Neural progenitor cell (in vitro differentiated cells): Measurements from ENCODE around the gene COMMD1. TPM values are rescaled to one million over a fixed set of nuclear protein-coding genes. Genes with fewer than 3 reads are reported as not detected.
"Not testable (repeated sequence)": the region's sequence is repeated elsewhere in the genome, so short reads cannot be mapped to it uniquely, and the experiment has no call there.

Experiments used
- DNase-seq: peaks from one replicate; pipeline ENCODE4 v3.0.0-alpha.2; 2016; ENCODE audit warnings: low spot score
- H2AFZ ChIP-seq: fragments of 200-600 bp; sonication (generic); replicated peaks from 2 replicates; pipeline ENCODE4 v1.6.1; 2016; ENCODE audit warnings: antibody characterized with exemption
- H3F3A ChIP-seq: fragments of 200-600 bp; sonication (generic); 2 replicates; pipeline ENCODE4 v1.6.1; 2016; ENCODE audit warnings: antibody characterized with exemption, low read depth
- H3K27ac ChIP-seq: fragments of 200-600 bp; sonication (generic); 2 replicates; pipeline ENCODE4 v1.5.1; 2016; ENCODE audit warnings: mild to moderate bottlenecking
- H3K27me3 ChIP-seq: fragments of 200-600 bp; sonication (generic); 2 replicates; pipeline ENCODE4 v1.6.1; 2016; ENCODE audit warnings: mild to moderate bottlenecking, moderate library complexity
- H3K36me3 ChIP-seq: fragments of 200-600 bp; sonication (generic); 2 replicates; pipeline ENCODE4 v1.5.1; 2016
- H3K4me1 ChIP-seq: fragments of 200-600 bp; sonication (generic); 2 replicates; pipeline ENCODE4 v1.6.1; 2016; ENCODE audit warnings: mixed run types
- H3K4me2 ChIP-seq: fragments of 200-600 bp; sonication (generic); 2 replicates; pipeline ENCODE4 v1.6.1; 2016
- H3K4me3 ChIP-seq: fragments of 200-600 bp; sonication (generic); 2 replicates; pipeline ENCODE4 v1.5.1; 2016
- H3K79me2 ChIP-seq: fragments of 200-600 bp; sonication (generic); 2 replicates; pipeline ENCODE4 v1.6.1; 2016; ENCODE audit warnings: low read depth
- H3K9ac ChIP-seq: fragments of 200-600 bp; sonication (generic); 2 replicates; pipeline ENCODE4 v1.6.1; 2016
- H3K9me3 ChIP-seq: fragments of 200-600 bp; sonication (generic); 2 replicates; pipeline ENCODE4 v1.5.1; 2016; ENCODE audit warnings: low read depth
- H4K20me1 ChIP-seq: fragments of 200-600 bp; sonication (generic); 2 replicates; pipeline ENCODE4 v1.6.1; 2016; ENCODE audit warnings: low read depth
- H3K27ac Mint-ChIP-seq: 3 replicates; pipeline ENCODE4 v1.8.0; 2021; ENCODE audit warnings: mixed read lengths
- H3K27me3 Mint-ChIP-seq: 2 replicates; pipeline ENCODE4 v1.8.0; 2022; ENCODE audit warnings: low read depth, mild to moderate bottlenecking, inconsistent platforms, moderate library complexity, mixed read lengths; ENCODE audit not compliant: insufficient read depth
- H3K36me3 Mint-ChIP-seq: 3 replicates; pipeline ENCODE4 v1.8.0; 2021; ENCODE audit warnings: mixed read lengths
- H3K4me1 Mint-ChIP-seq: 3 replicates; pipeline ENCODE4 v1.8.0; 2021; ENCODE audit warnings: mixed read lengths
- H3K4me3 Mint-ChIP-seq: 3 replicates; pipeline ENCODE4 v1.8.0; 2021; ENCODE audit warnings: mild to moderate bottlenecking, moderate library complexity, mixed read lengths
- H3K9me3 Mint-ChIP-seq: 3 replicates; pipeline ENCODE4 v1.8.0; 2020; ENCODE audit warnings: mixed read lengths
- EZH2 ChIP-seq: fragments of 200-600 bp; sonication (generic); IDR thresholded peaks from 2 replicates; pipeline ENCODE4 v1.6.1; 2017; ENCODE audit warnings: antibody characterized with exemption, mild to moderate bottlenecking, moderate library complexity
- EZH2phosphoT487 ChIP-seq: fragments of 200-600 bp; sonication (generic); IDR thresholded peaks from 2 replicates; pipeline ENCODE4 v1.6.1; 2017; ENCODE audit warnings: antibody characterized with exemption
- total RNA-seq: library from RNA; depleted of rRNA; stranded (reverse); fragments of >200 nt; gene quantifications from 2 replicates; pipeline ENCODE4 v1.2.3, GENCODE V29; 2015; ENCODE audit warnings: low replicate concordance
- TF ChIP-seq, protein P1 (sequence below): fragments of 200-600 bp; sonication (generic); IDR thresholded peaks from 2 replicates; pipeline ENCODE4 v1.5.1; 2017; ENCODE audit warnings: antibody characterized with exemption, mild to moderate bottlenecking

COMMD1 gene
- total RNA-seq, 1 donor from 2014 or later, result 26.7 TPM

DNA sequence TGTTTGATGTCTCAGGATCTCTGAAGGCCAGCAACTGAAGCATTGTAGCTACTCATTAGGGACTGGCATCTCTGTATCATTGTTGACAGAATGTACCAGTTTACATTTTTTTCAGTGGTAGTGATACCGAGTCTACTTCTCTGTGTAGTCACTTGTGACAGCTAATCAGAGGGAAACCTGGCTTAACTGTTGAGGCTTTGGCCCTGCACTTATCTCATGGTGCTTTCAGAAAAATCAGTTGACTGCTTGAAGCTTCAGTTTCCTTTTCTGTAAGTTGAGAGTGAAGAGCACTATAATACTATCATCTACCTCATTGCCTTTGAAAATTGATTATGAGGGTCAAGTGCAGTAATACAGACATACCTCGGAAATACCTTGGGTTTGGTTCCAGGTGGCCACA, 90.0 kb downstream of the COMMD1 start:
- H3K79me2 ChIP-seq, result no peaks in the 10 kb centered on the region
- no peak overlapping the region for H3K4me3 ChIP-seq
- no peaks in the 10 kb centered on the region for H3F3A ChIP-seq
- no peaks in the 10 kb centered on the region for H3K36me3 ChIP-seq
- H3K4me1 Mint-ChIP-seq, result no peaks in the 10 kb centered on the region
- peaks cover 3% of the 10 kb centered on the region for H3K4me1 ChIP-seq
- no peak overlapping the region for H3K27ac ChIP-seq
- no peak overlapping the region for H2AFZ ChIP-seq
- no peak for DNase-seq
- H3K9me3 ChIP-seq, result no peaks in the 10 kb centered on the region
- no peaks in the 10 kb centered on the region for H3K36me3 Mint-ChIP-seq
- no peaks in the 10 kb centered on the region for H3K9me3 Mint-ChIP-seq
- no peak overlapping the region for H3K27ac Mint-ChIP-seq
- H3K4me3 Mint-ChIP-seq, result no peak overlapping the region
- no peak overlapping the region for H3K4me2 ChIP-seq
- no peaks in the 10 kb centered on the region for H3K27me3 ChIP-seq
- H3K9ac ChIP-seq, result no peak overlapping the region
- TF ChIP-seq, protein P1, sequence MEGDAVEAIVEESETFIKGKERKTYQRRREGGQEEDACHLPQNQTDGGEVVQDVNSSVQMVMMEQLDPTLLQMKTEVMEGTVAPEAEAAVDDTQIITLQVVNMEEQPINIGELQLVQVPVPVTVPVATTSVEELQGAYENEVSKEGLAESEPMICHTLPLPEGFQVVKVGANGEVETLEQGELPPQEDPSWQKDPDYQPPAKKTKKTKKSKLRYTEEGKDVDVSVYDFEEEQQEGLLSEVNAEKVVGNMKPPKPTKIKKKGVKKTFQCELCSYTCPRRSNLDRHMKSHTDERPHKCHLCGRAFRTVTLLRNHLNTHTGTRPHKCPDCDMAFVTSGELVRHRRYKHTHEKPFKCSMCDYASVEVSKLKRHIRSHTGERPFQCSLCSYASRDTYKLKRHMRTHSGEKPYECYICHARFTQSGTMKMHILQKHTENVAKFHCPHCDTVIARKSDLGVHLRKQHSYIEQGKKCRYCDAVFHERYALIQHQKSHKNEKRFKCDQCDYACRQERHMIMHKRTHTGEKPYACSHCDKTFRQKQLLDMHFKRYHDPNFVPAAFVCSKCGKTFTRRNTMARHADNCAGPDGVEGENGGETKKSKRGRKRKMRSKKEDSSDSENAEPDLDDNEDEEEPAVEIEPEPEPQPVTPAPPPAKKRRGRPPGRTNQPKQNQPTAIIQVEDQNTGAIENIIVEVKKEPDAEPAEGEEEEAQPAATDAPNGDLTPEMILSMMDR, result no peak
- no peak for TF ChIP-seq EZH2
- TF ChIP-seq EZH2phosphoT487, result no peak
- H4K20me1 ChIP-seq, result no peaks in the 10 kb centered on the region
- no peaks in the 10 kb centered on the region for H3K27me3 Mint-ChIP-seq

DNA sequence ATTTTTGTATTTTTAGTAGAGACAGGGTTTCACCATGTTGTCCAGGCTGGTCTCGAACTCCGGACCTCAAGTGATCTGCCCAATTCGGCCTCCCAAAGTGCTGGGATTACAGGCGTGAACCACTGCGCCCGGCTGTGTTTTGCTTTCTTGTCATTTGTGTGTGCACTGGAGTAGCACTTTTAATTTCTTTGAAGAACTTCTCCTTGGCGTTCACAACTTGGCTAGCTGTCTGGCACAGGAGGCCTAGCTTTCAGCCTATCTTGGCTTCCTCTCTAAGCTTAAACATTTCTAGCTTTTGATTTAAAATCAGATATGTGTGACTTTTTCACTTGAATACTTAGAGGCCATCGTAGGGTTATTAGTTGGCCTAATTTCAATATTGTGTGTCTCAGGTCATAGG, 93.0 kb downstream of the COMMD1 start:
- H3K4me3 ChIP-seq, result no peak overlapping the region
- TF ChIP-seq, protein P1, result no peak
- no peak for TF ChIP-seq EZH2phosphoT487
- no peak for TF ChIP-seq EZH2
- no peaks in the 10 kb centered on the region for H3K36me3 Mint-ChIP-seq
- no peaks in the 10 kb centered on the region for H3K9me3 ChIP-seq
- no peaks in the 10 kb centered on the region for H3K79me2 ChIP-seq
- H3K4me1 Mint-ChIP-seq, result no peaks in the 10 kb centered on the region
- H3K4me3 Mint-ChIP-seq, result no peak overlapping the region
- H3K36me3 ChIP-seq, result no peaks in the 10 kb centered on the region
- DNase-seq, result no peak
- H2AFZ ChIP-seq, result no peak overlapping the region
- no peaks in the 10 kb centered on the region for H3K27me3 Mint-ChIP-seq
- H3F3A ChIP-seq, result no peaks in the 10 kb centered on the region
- H3K9me3 Mint-ChIP-seq, result no peaks in the 10 kb centered on the region
- no peaks in the 10 kb centered on the region for H3K27me3 ChIP-seq
- no peak overlapping the region for H3K27ac ChIP-seq
- H3K4me1 ChIP-seq, result no peaks in the 10 kb centered on the region
- H4K20me1 ChIP-seq, result no peaks in the 10 kb centered on the region
- H3K27ac Mint-ChIP-seq, result no peak overlapping the region
- no peak overlapping the region for H3K9ac ChIP-seq
- no peak overlapping the region for H3K4me2 ChIP-seq

DNA sequence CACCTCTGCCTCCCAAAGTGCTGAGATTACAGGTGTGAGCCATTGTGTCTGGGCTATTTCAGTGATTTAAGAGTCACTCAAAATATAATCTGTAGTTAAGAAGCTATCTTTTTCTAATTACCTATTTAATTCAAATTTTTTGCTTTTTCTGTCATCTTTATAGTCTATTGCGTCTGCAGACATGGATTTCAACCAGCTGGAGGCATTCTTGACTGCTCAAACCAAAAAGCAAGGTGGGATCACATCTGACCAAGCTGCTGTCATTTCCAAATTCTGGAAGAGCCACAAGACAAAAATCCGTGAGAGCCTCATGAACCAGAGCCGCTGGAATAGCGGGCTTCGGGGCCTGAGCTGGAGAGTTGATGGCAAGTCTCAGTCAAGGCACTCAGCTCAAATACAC, 95.1 kb downstream of the COMMD1 start:
- Mint-ChIP-seq H3K27me3 (no peaks in the 10 kb centered on the region), H3K9me3 (no peaks in the 10 kb centered on the region), H3K27ac (no peak overlapping the region), H3K4me1 (no peaks in the 10 kb centered on the region), H3K4me3 (no peak overlapping the region), H3K36me3 (no peaks in the 10 kb centered on the region)
- H3F3A ChIP-seq, result no peaks in the 10 kb centered on the region
- no peaks in the 10 kb centered on the region for H3K79me2 ChIP-seq
- no peaks in the 10 kb centered on the region for H3K9me3 ChIP-seq
- no peaks in the 10 kb centered on the region for H3K4me1 ChIP-seq
- no peaks in the 10 kb centered on the region for H3K27me3 ChIP-seq
- H4K20me1 ChIP-seq, result no peaks in the 10 kb centered on the region
- H2AFZ ChIP-seq, result no peak overlapping the region
- no peak overlapping the region for H3K9ac ChIP-seq
- no peak overlapping the region for H3K27ac ChIP-seq
- H3K36me3 ChIP-seq, result no peaks in the 10 kb centered on the region
- DNase-seq, result no peak
- H3K4me2 ChIP-seq, result no peak overlapping the region
- no peak overlapping the region for H3K4me3 ChIP-seq
- TF ChIP-seq, protein P1, result peak; percentile 24
- no peak for TF ChIP-seq EZH2phosphoT487

DNA sequence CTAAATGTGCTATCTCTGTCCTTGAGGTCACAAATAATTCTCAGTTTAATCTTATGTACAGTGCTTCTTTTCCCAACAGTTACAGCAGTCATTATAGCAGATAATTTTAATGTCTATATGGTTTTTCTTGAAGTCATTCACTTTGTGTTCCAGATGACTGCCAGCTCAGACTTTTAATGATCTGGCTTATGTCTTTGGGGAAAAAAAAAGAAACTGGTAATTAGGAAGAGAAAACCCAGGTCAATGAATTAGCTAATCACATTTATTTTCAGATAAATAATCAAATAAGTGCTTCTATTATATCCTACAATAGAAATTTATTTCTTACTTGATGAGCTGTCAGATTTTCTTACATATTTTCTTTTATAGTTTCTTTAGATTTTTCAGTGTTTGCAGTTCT, 96.0 kb downstream of the COMMD1 start:
- Histone ChIP-seq H3K27ac (no peak overlapping the region), H3K9me3 (no peaks in the 10 kb centered on the region), H3K4me1 (no peaks in the 10 kb centered on the region), H3K36me3 (no peaks in the 10 kb centered on the region), H3K9ac (no peak overlapping the region), H3K4me2 (no peak overlapping the region), H3K79me2 (no peaks in the 10 kb centered on the region), H2AFZ (no peak overlapping the region), H4K20me1 (no peaks in the 10 kb centered on the region), H3F3A (no peaks in the 10 kb centered on the region), H3K27me3 (no peaks in the 10 kb centered on the region), H3K4me3 (no peak overlapping the region)
- Mint-ChIP-seq H3K36me3 (no peaks in the 10 kb centered on the region), H3K4me3 (no peak overlapping the region), H3K27me3 (no peaks in the 10 kb centered on the region), H3K4me1 (no peaks in the 10 kb centered on the region), H3K27ac (no peak overlapping the region), H3K9me3 (no peaks in the 10 kb centered on the region)
- no peak for DNase-seq
- no peak for TF ChIP-seq EZH2phosphoT487
- no peak for TF ChIP-seq EZH2
- TF ChIP-seq, protein P1, result no peak

DNA sequence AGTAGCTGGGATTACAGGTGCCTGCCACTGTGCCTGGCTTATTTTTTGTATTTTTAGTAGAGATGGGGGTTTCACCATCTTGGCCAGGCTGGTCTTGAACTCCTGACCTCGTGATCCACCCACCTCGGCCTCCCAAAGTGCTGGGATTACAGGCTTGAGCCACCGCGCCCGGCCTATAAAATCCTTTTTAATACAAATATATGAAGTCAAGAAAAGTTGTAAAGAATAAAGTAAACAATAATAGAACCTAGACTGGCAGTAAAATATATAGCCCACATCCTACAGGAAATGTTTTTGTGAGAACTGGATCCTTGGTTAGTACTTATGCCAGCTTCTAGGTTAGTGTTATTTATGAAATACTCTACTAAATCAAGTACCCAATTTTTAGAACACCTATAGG, 99.0 kb downstream of the COMMD1 start:
- DNase-seq, H3K36me3 ChIP-seq, H3K4me3 ChIP-seq, H3K4me1 ChIP-seq, H3K9me3 ChIP-seq, H3K36me3 Mint-ChIP-seq, H3K4me3 Mint-ChIP-seq, H3K27ac ChIP-seq, H3F3A ChIP-seq, H3K27me3 Mint-ChIP-seq, H3K9ac ChIP-seq, H4K20me1 ChIP-seq, H3K27me3 ChIP-seq, H2AFZ ChIP-seq, H3K4me1 Mint-ChIP-seq, H3K4me2 ChIP-seq, H3K79me2 ChIP-seq, H3K9me3 Mint-ChIP-seq, H3K27ac Mint-ChIP-seq: not testable (repeated sequence)
